ENCODE results near the gene AK1.

GRCh38 chr9:127866535-127866934 lies 10.9 kb downstream of the AK1 start:
- no peak for TF ChIP-seq CTCF (conservative IDR thresholded peaks at IDR 0.05)
- TF ChIP-seq ZFX (IDR thresholded peaks at IDR 0.05) = no peak

Data from C4-2B (cell line).